ENCODE results near the gene SHQ1. TPM values are rescaled to one million over a fixed set of nuclear protein-coding genes. Genes with fewer than 3 reads are reported as not detected.
"Not testable (repeated sequence)": the region's sequence is repeated elsewhere in the genome, so short reads cannot be mapped to it uniquely, and the experiment has no call there.

The SHQ1 gene
- total RNA-seq, 1 donor from 2014 or later, result 17.0 TPM

DNA sequence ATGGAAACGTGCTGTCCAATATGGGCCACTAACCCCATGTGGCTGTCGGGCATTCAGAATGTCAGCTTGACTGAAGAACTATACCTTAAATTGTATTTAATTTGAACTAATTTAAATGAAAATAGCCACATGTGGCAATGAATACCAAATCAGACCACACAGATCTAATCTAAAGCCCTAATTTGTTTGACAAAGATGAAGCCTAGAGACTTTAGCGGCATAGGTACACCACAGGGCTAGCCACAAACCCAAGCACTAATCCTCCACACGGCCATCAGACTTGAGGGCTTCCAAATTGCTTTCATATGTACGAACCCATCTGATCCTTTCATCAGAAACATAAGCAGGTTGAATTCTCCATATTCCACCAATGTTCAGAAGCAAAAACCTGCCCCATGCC is 81.4 kb downstream of the SHQ1 start:
- no peak for DNase-seq
- intact Hi-C loops (cut with micrococcal nuclease), result no loop called here
- no peak for ATAC-seq

DNA sequence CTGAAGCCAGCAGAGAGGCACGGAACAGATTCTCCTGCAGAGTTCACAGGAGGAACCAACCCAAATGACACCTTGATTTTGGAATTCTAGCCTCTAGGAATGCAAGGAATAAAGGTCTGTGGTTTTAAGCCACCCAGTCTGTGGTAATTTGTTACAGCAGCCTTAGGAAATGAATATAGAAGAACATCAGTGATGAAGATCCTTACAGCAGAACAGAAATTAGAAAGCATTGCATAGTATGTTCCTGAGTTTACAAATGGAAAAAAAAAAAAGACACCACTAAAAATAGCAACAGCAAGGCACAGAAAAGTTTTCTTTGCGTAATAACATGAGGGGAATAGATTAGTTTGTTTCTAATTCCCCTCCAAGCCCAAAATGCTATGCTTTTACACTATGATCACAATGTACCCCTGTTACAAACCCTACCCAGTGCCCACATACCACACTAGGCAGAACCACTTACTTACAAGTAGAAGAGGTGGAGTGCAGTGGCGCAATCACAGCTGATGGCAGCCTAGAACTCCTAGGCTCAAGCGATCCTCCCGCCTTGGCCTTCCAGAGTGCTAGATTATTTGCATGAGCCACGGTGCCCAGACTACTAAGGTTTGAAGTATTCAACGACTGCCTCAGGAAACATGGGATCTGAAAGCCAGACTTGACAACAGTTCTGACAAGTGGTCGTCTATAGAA is 84.3 kb downstream of the SHQ1 start:
- intact Hi-C loops (cut with micrococcal nuclease), result no loop called here
- ATAC-seq (peak; percentile 51), DNase-seq (no peak)

DNA sequence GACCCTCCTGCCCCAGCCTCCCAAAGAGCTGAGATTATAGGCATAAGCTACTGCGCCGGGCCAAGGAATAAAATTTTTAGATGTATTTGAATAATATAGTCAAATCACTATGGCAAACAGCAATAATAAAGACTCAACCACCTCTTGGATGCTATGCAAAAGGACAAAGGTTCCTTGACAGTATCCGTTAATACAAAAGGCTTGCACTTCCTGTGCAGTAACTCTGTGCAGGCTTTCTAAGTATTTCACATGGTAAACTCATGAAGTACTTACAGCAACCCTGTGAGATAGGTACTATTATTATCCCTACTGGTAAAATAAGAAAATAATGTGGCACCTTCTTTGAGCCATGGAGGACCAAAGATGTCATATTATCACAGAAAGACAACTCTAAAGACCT is 86.8 kb downstream of the SHQ1 start:
- intact Hi-C loops (cut with micrococcal nuclease), result no loop called here

DNA sequence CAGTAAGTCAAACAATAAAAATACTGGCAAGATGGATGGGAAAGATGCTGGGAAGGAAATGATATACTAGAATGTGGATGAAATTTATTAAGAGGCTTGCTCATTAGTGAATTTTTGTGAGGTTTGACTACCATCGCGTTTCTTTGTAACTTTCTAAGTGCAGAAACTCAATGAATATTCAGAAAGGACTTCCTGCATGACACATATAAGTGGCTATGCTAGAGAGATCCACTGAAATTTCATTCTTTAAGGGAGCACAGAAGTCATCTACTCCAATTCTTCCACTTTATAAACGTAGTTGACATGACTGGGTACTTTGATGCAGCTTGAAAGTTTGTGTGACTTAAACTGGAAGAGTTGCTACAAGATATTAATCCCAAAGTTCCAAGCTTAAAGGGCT is 88.0 kb downstream of the SHQ1 start:
- intact Hi-C loops (cut with micrococcal nuclease), result no loop called here
- no peak for ATAC-seq

More for the DNA sequence above, 86.8 kb downstream of the SHQ1 start:
- no peak for DNase-seq
- ATAC-seq, result no peak

DNA sequence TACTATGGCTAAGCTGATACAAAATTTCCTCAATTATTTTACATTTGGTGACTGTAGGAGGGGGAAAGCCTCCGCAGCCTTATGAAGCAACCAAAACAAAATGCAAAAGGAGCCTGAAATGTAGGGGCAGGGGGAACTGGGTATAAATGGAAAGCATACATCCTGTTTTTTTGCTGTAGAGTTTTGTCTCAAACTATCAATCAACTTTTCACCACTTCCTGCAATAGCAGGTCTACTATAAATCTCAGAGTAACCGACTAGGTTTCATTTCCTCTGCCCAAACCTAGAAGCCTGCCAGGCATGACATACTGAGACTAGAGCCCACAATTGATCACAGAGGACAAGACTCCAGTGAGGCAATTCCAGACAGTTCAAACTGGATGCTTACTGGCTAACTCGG is 91.3 kb downstream of the SHQ1 start:
- no peak for DNase-seq
- intact Hi-C loops (cut with micrococcal nuclease), result no loop called here
- ATAC-seq, result no peak

More for the DNA sequence above, 88.0 kb downstream of the SHQ1 start:
- DNase-seq, result no peak

DNA sequence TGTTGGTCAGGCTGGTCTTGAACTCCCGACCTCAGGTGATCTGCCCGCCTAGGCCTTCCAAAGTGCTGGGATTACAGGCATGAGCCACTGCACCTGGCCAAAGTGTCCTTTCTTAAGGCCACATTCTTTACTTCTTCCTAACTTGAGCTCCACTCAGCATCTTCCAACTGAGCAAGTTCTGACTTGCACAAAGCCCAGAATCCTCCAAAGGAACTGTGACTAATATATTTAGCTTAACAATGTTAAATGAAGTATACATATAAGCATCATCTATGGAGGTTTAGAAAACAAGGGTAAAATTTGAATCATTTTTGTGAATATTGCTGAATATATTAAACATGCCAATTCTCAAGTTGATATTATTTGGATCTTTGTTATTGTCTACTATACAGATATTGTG is 93.7 kb downstream of the SHQ1 start:
- intact Hi-C loops (cut with micrococcal nuclease), result no loop called here
- ATAC-seq (no peak), DNase-seq (no peak)

DNA sequence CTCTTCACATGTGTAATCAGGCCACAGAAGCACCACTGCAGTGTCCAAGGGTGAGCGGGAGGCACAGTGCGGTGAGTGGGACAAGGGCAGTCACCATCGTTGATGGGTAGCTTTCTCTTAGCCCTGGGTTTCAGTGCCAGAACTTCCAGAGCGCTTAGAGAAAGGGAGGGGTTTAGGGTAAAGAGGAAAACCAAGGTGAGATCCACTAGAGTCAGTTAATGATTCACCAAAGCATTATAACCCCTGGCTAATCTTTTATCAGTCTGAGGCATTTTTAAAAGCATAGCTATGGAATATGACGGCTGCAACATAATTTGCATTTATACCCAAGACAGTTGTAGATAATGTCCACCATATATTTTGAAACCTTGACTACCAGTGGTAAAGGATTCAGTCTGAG is 94.8 kb downstream of the SHQ1 start:
- DNase-seq (no peak), ATAC-seq (no peak)
- intact Hi-C loops (cut with micrococcal nuclease), result no loop called here

DNA sequence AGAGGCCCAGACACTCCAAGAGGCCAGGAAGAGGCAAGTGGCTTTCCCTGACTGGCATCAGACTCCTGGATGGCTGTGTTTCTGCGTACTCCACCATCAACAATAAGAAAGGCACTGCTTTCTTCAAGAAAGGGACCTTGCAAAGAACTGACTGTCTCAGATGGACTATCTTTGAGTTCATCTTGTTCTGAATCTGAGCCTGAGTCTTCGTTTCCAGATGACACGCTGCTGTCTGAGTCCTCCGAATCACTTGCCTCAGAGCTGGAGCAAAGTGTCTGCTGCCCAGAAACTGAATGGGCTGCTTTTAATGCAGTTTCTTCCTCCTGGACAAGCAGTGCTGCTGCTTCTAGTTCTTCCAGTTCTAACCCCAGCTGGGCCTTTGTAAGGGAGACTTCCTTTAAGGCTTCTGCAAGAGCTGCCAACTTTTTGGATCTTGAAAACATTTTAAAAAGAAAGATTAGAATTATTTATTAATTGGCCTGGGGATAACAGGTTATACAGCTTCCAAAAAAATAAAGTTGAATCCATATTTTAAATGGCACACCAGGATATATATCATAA is 97.8 kb downstream of the SHQ1 start:
- no peak for ATAC-seq
- no peak for DNase-seq
- intact Hi-C loops (cut with micrococcal nuclease), result no loop called here

DNA sequence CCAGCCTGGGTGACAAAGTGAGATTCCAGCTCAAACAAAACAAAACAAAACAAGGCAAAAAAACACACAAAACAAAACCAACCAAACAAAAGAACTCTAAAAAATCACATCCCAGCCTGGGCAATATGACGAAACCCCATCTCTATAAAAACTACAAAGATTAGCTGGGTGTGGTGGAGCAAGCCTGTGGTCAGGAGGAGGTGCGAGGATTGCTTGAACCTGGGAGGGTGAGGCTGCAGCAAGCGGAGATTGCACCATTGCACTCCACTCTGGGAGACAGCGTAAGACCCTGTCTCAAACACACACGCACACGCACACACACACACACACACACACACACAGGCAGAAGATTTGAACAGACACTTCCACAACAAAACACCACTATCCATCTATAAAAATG is 99.6 kb downstream of the SHQ1 start:
- no peak for DNase-seq
- no peak for ATAC-seq
- intact Hi-C loops (cut with micrococcal nuclease), result no loop called here

DNA sequence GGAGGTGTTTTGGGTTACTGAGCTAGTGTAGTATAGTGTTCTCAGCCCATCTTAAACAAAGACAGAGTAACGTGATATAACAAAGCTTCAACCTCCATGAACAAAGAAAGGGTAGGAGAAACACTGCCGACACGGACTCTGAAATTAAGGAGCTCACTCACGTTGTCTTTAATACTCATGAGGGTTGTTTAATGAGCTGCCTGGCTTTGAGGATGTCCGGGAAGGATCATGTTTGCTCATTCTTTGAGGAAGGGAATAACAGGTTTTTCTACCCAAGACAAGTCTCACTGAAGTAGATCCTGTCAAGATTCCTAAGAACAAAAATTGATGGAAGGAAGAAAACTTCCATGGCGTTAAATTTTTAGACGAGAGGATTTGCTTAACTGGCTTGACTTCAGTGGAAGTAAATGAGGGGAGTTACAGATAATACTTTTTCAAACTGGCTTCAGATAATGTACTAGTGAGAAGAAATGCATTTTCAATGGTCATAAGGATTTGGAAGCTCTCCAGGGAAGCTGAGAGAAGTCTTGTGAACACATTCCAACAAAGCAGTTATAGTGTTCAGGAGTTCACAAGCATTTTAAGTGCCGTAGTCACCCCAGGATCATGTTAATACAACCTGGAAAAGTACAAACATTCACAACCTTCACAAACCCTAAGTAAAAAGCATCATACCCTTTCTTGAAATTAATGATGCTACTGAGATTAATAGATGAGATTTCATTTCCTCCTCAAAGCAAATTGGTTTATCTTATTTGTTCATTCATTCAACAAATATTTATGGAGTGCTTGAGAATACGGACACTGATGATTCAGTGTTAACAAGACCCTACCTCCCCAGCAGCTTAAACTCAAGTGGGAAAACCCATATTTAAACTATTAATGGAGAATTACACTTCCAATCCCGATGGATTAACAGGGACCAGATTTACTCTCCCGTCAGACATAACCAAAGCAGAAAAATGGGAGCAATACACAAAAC is 101.5 kb downstream of the SHQ1 start:
- intact Hi-C loops (cut with micrococcal nuclease), result no loop called here
- ATAC-seq, result no peak
- no peak for DNase-seq

DNA sequence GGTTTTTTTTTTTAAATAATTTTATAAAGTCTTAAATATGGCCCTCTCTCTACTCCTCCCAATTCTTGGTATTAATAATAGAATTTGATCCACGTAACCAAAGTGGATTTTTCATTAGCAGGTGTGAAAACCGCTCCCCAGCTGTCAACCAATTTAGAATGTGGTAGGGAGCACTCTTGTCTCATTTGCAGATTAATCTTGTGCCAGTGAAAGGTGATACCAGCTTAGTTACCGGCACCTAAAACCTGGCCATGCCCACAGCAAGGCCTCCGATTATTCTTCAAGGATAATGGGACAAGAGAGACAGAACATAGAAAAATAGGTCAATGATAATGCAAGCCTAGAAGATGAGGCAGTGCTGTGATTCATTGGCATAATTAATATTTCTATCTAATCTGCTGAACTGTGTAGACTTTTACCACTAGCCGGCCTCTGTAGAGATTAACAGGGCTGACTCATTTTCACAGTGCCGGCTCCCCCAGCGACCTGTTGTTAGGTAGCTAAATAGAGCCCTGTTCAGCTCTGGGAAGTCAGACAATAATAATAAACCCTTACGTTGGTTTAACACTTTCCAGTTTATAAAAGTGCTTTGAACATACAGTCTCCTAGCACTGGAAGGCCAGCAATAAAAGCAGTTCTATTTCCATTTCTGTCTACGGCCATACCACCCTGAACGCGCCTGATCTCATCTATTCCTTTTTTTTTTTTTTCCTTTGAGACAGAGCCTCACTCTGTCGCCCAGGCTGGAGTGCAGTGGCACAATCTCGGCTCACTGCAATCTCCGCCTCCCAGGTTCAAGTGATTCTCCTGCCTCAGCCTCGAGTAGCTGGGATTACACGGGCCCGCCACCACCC is 102.9 kb downstream of the SHQ1 start:
- peak; percentile 43 for ATAC-seq
- intact Hi-C loops (cut with micrococcal nuclease), result no loop called here
- DNase-seq, result no peak

DNA sequence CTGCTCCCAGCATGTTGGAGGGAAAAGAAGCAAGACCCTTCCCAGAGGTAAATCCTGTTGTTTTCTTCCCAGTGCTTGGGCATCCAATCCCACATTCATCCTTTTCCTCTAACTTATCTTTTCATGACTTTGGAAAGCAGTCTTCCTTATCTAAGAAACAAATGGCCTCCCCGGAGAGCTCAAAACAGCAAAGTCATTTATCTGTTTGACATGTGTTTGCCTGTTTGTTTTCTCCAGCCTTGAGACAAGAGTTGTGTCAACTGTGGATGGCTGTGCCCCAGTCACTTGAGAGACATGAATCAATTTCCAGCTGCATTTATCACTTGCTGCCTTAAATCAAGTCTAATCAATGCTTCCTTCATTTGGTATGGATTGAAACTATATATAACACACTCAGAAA is 103.9 kb downstream of the SHQ1 start:
- no peak for DNase-seq
- intact Hi-C loops (cut with micrococcal nuclease), result no loop called here
- no peak for ATAC-seq

DNA sequence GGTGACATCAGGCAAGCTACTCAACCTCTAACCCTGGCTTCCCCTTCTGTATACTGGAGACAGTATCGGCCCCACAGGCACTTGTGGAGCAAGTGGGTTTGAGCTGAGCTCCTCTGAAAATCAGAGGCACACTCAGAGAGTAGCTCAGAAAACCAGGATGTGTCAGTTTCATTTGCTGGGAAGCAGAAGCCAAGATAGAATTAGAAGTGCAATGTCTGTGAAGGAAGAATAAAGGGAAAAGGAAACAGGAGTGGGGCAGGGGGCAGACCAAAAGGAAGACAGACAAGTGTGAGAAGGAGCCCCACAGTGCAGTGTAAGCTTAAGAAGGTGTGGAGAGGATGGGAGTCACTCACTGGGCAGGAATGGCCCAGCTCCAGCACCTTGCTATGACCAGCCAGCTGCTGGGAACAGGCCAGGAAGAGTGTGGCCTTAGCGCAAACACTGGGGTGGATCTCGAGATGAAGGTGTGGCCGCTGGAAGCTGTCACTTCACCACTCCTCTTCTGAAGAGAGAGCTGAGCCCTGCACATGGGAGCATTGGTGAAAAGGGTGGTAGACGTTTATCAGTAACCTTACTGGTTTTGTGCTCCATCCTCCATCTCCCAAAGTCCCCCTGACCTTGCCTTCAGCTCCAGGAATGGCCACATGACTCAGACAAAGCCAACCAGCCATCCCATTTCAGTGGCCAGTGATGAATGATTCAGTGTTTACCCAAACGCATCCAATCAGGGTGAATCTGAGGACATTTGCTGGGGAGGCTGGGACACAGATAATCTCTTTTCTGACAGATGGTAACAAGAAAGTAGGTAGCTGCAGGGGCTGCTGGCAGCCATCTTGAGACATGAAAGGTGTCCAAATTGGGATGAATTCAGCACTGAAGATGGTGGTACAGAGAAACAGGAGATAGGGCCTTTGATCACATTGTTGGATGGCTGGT is 108.4 kb downstream of the SHQ1 start:
- no peak for DNase-seq
- intact Hi-C loops (cut with micrococcal nuclease), result no loop called here
- ATAC-seq, result no peak

DNA sequence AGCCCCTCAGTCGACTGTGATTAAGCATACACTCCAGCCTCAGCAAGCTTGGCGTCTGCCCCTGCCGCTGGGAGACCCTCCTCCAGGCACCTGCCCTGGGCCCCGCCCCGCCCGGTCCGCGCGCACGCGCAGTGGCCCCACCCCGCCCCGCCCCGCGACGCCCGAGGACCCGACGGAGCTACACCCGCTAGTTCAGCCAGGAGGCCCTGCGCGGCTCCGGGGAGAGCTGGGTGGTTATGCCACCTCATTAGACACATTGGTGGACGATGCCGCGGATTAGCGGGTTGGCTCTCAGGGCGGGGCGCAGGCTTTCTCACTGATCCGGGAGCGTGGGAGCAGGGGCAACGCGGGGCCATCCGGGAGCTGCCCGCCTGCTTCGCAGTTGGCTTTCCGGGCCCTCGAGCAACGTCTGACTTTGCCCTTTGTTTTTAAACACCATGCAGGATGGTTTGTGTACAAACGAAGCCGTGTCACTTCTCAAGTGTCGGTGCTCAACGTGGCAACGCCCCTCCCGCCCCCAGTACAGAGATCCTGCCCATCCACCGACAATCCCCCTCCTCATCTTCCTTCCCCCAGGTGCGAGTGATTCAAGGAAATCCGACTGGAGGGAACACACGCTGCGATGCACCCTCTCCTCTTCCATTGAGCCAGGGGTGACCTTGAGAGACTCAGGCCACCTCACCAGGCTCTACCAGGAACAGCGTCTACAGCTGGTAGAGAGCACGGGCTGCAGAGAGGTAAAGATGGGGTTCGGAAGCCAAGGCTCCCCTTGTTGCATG is 109.3 kb downstream of the SHQ1 start:
- DNase-seq (peak; percentile 61), ATAC-seq (peak; percentile 94)
- intact Hi-C loops (cut with micrococcal nuclease), result no loop called here

DNA sequence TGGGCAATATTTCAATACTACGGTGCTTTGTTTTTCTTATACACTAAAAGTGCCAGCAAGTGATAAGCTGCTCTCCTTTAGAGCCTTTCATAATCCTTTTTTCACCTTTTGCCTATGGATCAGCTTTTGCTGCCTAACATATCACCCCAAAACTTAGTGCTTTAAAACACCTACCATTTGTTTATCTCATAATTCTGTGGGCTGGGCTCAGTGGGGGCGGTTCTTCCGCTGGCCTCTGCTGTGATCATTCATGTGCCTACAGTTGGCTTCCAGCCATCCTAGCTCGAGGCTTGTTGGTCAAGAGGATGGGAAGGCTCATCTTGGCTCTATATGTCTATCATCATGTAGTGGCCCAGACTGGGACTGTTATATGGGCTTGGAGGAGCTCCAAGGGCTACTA is 113.2 kb downstream of the SHQ1 start:
- intact Hi-C loops (cut with micrococcal nuclease); ATAC-seq: not testable (repeated sequence)

DNA sequence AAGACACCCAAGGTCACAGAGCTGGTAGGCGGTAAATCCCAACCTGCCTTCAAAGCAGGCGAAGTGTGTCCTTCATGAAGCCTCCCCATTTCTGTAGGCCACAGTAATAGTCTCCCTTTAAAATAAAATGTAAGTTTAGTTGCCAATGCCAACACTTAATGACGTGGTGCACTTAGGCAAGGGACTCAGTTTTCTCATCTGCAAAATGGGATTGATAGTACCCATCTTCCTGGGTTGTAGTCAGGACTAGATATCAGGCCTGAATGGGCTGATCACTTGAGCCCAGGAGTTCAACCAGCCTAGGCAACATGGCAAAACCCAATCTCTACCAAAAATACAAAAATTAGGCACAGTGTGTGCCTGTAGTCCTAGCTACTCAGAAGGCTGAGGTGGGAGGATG is 114.6 kb downstream of the SHQ1 start:
- intact Hi-C loops (cut with micrococcal nuclease), result no loop called here
- DNase-seq, result no peak
- no peak for ATAC-seq

More for the DNA sequence above, 113.2 kb downstream of the SHQ1 start:
- DNase-seq, result not testable (repeated sequence)

DNA sequence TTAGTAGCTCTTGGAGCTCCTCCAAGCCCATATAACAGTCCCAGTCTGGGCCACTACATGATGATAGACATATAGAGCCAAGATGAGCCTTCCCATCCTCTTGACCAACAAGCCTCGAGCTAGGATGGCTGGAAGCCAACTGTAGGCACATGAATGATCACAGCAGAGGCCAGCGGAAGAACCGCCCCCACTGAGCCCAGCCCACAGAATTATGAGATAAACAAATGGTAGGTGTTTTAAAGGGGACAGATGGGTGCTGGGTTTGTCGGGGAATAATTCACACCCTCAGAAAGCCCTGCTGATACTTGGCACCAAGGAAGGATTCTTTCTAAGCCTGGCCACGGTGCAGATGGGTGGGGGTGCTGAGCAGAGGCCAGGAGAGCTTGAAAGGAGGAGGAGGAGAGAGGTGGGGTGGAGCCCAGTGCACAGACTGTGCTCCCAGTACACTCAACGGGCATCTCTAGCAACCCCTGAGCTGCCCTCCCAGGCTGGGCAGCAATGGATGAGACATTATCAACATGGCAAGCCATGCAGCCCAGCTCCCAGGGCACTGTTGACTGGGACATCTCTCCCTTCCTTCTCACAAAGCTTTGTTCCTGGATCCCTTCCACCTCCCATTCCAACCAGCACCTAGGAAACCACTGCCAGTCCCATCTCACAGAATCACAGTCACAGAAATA is 115.4 kb downstream of the SHQ1 start:
- DNase-seq; ATAC-seq; intact Hi-C loops (cut with micrococcal nuclease): not testable (repeated sequence)
